ENCODE measurements around the gene EGFR. TPM values are rescaled to one million over a fixed set of nuclear protein-coding genes. Genes with fewer than 3 reads are reported as not detected.

EGFR gene
- polyA plus RNA-seq, 1 experiment, result 62.6 TPM

GRCh38 chr7:54995610-54996363 lies 23.0 kb upstream of the EGFR start:
- Histone ChIP-seq H3K9me3 (ENCODE audit: control insufficient read depth, insufficient read depth, low read length) (peaks cover 3% of the 10 kb centered on the region; the same call in 1 of the 2 replicates), H3K27me3 (ENCODE audit: control insufficient read depth, insufficient read depth, low read length) (no peaks in the 10 kb centered on the region), H3K27ac (ENCODE audit: low read depth, low read length) (no peak overlapping the region), H3K4me3 (ENCODE audit: low read depth, low read length) (no peak overlapping the region)
- POLR2A ChIA-PET, result no interaction called here
- DNase-seq (ENCODE audit: low read depth, low spot score), result peak; percentile 34
- no peak for TF ChIP-seq CTCF (IDR thresholded peaks at IDR 0.05; ENCODE audit: low read depth, low read length)
- CTCF ChIA-PET, result interaction anchor here (0.9 to 1.4 kb wide), 2 partner anchors 221 to 222 kb away, joined by 3 to 4 read pairs; no protein-coding TSS in a partner anchor

GRCh38 chr7:54996391-54996790 lies 22.4 kb upstream of the EGFR start:
- H3K27me3 ChIP-seq (ENCODE audit: control insufficient read depth, insufficient read depth, low read length), result no peaks in the 10 kb centered on the region
- ChIA-PET POLR2A (no interaction called here), CTCF (interaction anchor here (2.9 kb wide), 1 partner anchor 259 kb away, joined by 11 read pairs; no protein-coding TSS in a partner anchor)
- no peak overlapping the region for H3K4me3 ChIP-seq (ENCODE audit: low read depth, low read length)
- peaks cover under 1% of the 10 kb centered on the region; the same call in 1 of the 2 replicates for H3K9me3 ChIP-seq (ENCODE audit: control insufficient read depth, insufficient read depth, low read length)
- no peak for DNase-seq (ENCODE audit: low read depth, low spot score)
- no peak for TF ChIP-seq CTCF (IDR thresholded peaks at IDR 0.05; ENCODE audit: low read depth, low read length)
- no peak overlapping the region for H3K27ac ChIP-seq (ENCODE audit: low read depth, low read length)

- Histone ChIP-seq H3K27me3 (ENCODE audit: control insufficient read depth, insufficient read depth, low read length) (no peaks in the 10 kb centered on the region), H3K9me3 (ENCODE audit: control insufficient read depth, insufficient read depth, low read length) (peaks cover 12% of the 10 kb centered on the region; the same call in 1 of the 2 replicates), H3K4me3 (ENCODE audit: low read depth, low read length) (no peak overlapping the region), H3K27ac (ENCODE audit: low read depth, low read length) (no peak overlapping the region)
- CTCF ChIA-PET, result no interaction called here
- no peak for DNase-seq (ENCODE audit: low read depth, low spot score)
- TF ChIP-seq CTCF (IDR thresholded peaks at IDR 0.05; ENCODE audit: low read depth, low read length), result no peak
- POLR2A ChIA-PET, result no interaction called here
Measured at GRCh38 chr7:55004579-55004978, 14.2 kb upstream of the EGFR start.

- no peak for TF ChIP-seq CTCF (IDR thresholded peaks at IDR 0.05; ENCODE audit: low read depth, low read length)
- no peak for DNase-seq (ENCODE audit: low read depth, low spot score)
- ChIA-PET POLR2A (no interaction called here), CTCF (no interaction called here)
- H3K4me3 ChIP-seq (ENCODE audit: low read depth, low read length), result no peak overlapping the region
- no peak overlapping the region for H3K27ac ChIP-seq (ENCODE audit: low read depth, low read length)
- H3K27me3 ChIP-seq (ENCODE audit: control insufficient read depth, insufficient read depth, low read length), result no peaks in the 10 kb centered on the region
- H3K9me3 ChIP-seq (ENCODE audit: control insufficient read depth, insufficient read depth, low read length), result peaks cover 12% of the 10 kb centered on the region; the same call in 1 of the 2 replicates
Measured at GRCh38 chr7:55005241-55005851, 13.5 kb upstream of the EGFR start.

- ChIA-PET POLR2A (no interaction called here), CTCF (interaction anchor here (0.5 kb wide), 1 partner anchor 27 kb away, joined by 3 read pairs; no protein-coding TSS in a partner anchor)
- peaks cover 12% of the 10 kb centered on the region; the same call in 1 of the 2 replicates for H3K9me3 ChIP-seq (ENCODE audit: control insufficient read depth, insufficient read depth, low read length)
Measured at GRCh38 chr7:55006499-55006898, 12.3 kb upstream of the EGFR start.

More at GRCh38 chr7:55006499-55006898, 12.3 kb upstream of the EGFR start:
- Histone ChIP-seq H3K27ac (ENCODE audit: low read depth, low read length) (no peak overlapping the region), H3K4me3 (ENCODE audit: low read depth, low read length) (no peak overlapping the region), H3K27me3 (ENCODE audit: control insufficient read depth, insufficient read depth, low read length) (no peaks in the 10 kb centered on the region)
- TF ChIP-seq CTCF (IDR thresholded peaks at IDR 0.05; ENCODE audit: low read depth, low read length), result no peak
- no peak for DNase-seq (ENCODE audit: low read depth, low spot score)
